ENCODE results near the gene CXCL10. TPM values are rescaled to one million over a fixed set of nuclear protein-coding genes. Genes with fewer than 3 reads are reported as not detected.

Gene CXCL10
- total and polyA plus RNA-seq, 12 donors, result 0.28 to 41.4 (median 1.4) TPM; not detected in 1

- Histone ChIP-seq H3K4me3 (no peak overlapping the region), H3K4me1 (replicated peaks in 1 of 2) (no peaks in the 10 kb centered on the region), H3K9me3 (replicated peaks in 1 of 3) (no peaks in the 10 kb centered on the region), H3K27me3 (peaks cover 6% of the 10 kb centered on the region), H3K27ac (no peak overlapping the region), H3K36me3 (replicated peaks in 1 of 2) (no peaks in the 10 kb centered on the region)
- no peak for TF ChIP-seq POLR2A (IDR thresholded peaks at IDR 0.05)
- no peak for TF ChIP-seq CTCF (IDR thresholded peaks at IDR 0.05)
- intact Hi-C loops (cut with DNase I), result no loop called here
- no peak for DNase-seq
- WGBS, 4 donors, result 45 to 68% (median 59%) methylated on average over 3 of the region's 3 CpGs
These were observed 35.7 kb upstream of the CXCL10 start for GRCh38 chr4:76058888-76059426.

- no peak overlapping the region for H3K27ac ChIP-seq
- H3K9me3 ChIP-seq (replicated peaks in 1 of 3), result no peaks in the 10 kb centered on the region
- no peak for TF ChIP-seq CTCF (IDR thresholded peaks at IDR 0.05)
- no peak for TF ChIP-seq POLR2A (IDR thresholded peaks at IDR 0.05)
- H3K4me3 ChIP-seq, result no peak overlapping the region
- H3K27me3 ChIP-seq, result peaks cover 6% of the 10 kb centered on the region
- no peaks in the 10 kb centered on the region for H3K4me1 ChIP-seq (replicated peaks in 1 of 2)
- intact Hi-C loops (cut with DNase I), result no loop called here
- no peak for DNase-seq
- H3K36me3 ChIP-seq (replicated peaks in 1 of 2), result no peaks in the 10 kb centered on the region
These were observed 35.0 kb upstream of the CXCL10 start for GRCh38 chr4:76058302-76058701.

- Histone ChIP-seq H3K36me3 (replicated peaks in 1 of 2) (no peaks in the 10 kb centered on the region), H3K9me3 (replicated peaks in 1 of 3) (no peaks in the 10 kb centered on the region), H3K27ac (no peak overlapping the region), H3K4me1 (replicated peaks in 1 of 2) (no peaks in the 10 kb centered on the region), H3K4me3 (no peak overlapping the region), H3K27me3 (peaks cover 6% of the 10 kb centered on the region)
- WGBS, 4 donors, result 54 to 69% (median 60%) methylated on average over 2 of the region's 2 CpGs
- intact Hi-C loops (cut with DNase I), result no loop called here
- DNase-seq, result no peak
- TF ChIP-seq CTCF (IDR thresholded peaks at IDR 0.05) (no peak), POLR2A (IDR thresholded peaks at IDR 0.05) (no peak)
These were observed 32.1 kb upstream of the CXCL10 start for GRCh38 chr4:76055421-76055820.

GRCh38 chr4:76055016-76055415 lies 31.7 kb upstream of the CXCL10 start:
- no peaks in the 10 kb centered on the region for H3K36me3 ChIP-seq (replicated peaks in 1 of 2)
- H3K27ac ChIP-seq, result no peak overlapping the region
- intact Hi-C loops (cut with DNase I), result no loop called here
- TF ChIP-seq POLR2A (IDR thresholded peaks at IDR 0.05), result no peak
- TF ChIP-seq CTCF (IDR thresholded peaks at IDR 0.05), result no peak
- no peaks in the 10 kb centered on the region for H3K9me3 ChIP-seq (replicated peaks in 1 of 3)
- WGBS, 4 donors, result 62 to 79% (median 68%) methylated on average over 2 of the region's 2 CpGs
- no peak overlapping the region for H3K4me3 ChIP-seq
- no peak for DNase-seq
- H3K27me3 ChIP-seq, result peaks cover 6% of the 10 kb centered on the region
- H3K4me1 ChIP-seq (replicated peaks in 1 of 2), result no peaks in the 10 kb centered on the region
